Vagina (tissue), 2 donors: ENCODE data around the gene SYT2.

ENCODE experiments used
- CTCF ChIP-seq, 3 experiments: fragments of 450-650 bp in 2 of 3; fragments of 200-600 bp in 1 of 3; sonication (generic) in 1 of 3; IDR thresholded peaks; one replicate each; pipeline ENCODE4 v1.5.1; 2017 to 2019; ENCODE audit warnings: antibody characterized with exemption in 3 of 3, mild to moderate bottlenecking in 2 of 3, moderate library complexity in 2 of 3
- POLR2A ChIP-seq, 2 donors: fragments of 450-650 bp; IDR thresholded peaks; one replicate each; pipeline ENCODE4 v1.6.1; 2017; ENCODE audit warnings: antibody characterized with exemption in 2 of 2, mild to moderate bottlenecking in 2 of 2, moderate library complexity in 2 of 2

- no peak for TF ChIP-seq CTCF (IDR thresholded peaks at IDR 0.05)
- no peak for TF ChIP-seq POLR2A (IDR thresholded peaks at IDR 0.05)
These were observed 18.7 kb upstream of the SYT2 start for GRCh38 chr1:202728951-202729350.
